Stimulated activated CD4-positive, alpha-beta T cell treated with anti-CD3 and anti-CD28 coated beads, Interleukin-12 subunit alpha, Interleukin-12 subunit beta, amount 100 ng/mL, for 24 hours (primary cell): ENCODE measurements around the gene CXXC5.

Source experiments
- DNase-seq, 2 experiments: peaks; one replicate each; pipeline ENCODE4 v3.0.0-alpha.2; 2020; ENCODE audit warnings: low read depth in 2 of 2

The CXXC5 gene

GRCh38 chr5:139638090-139638735 is 9.9 kb upstream of the CXXC5 start:
- no peak for DNase-seq

GRCh38 chr5:139638736-139639618 is 9.2 kb upstream of the CXXC5 start:
- no peak for DNase-seq

GRCh38 chr5:139639619-139640380 is 8.3 kb upstream of the CXXC5 start:
- DNase-seq = no peak

- DNase-seq = no peak
Measured at GRCh38 chr5:139640421-139641115, 7.6 kb upstream of the CXXC5 start.

GRCh38 chr5:139641116-139642080 is 6.8 kb upstream of the CXXC5 start:
- no peak for DNase-seq

GRCh38 chr5:139642213-139642612 is 5.9 kb upstream of the CXXC5 start:
- DNase-seq = no peak

- no peak for DNase-seq
Measured at GRCh38 chr5:139642891-139643871, 5.0 kb upstream of the CXXC5 start.

- no peak for DNase-seq
Measured at GRCh38 chr5:139644001-139644456, 4.1 kb upstream of the CXXC5 start.

- no peak for DNase-seq
Measured at GRCh38 chr5:139644646-139645429, 3.3 kb upstream of the CXXC5 start.

- DNase-seq = no peak
Measured at GRCh38 chr5:139645430-139645871, 2.7 kb upstream of the CXXC5 start.

- DNase-seq = no peak
Measured at GRCh38 chr5:139646111-139646510, 2.0 kb upstream of the CXXC5 start.

- DNase-seq = no peak
Measured at GRCh38 chr5:139646912-139647505, 1.1 kb upstream of the CXXC5 start.

GRCh38 chr5:139647506-139648204 is 494 bp upstream of the CXXC5 start:
- DNase-seq = no peak

- DNase-seq = no peak
Measured at GRCh38 chr5:139649082-139649991, 1.2 kb downstream of the CXXC5 start.

- DNase-seq = no peak
Measured at GRCh38 chr5:139650031-139650688, 2.0 kb downstream of the CXXC5 start.

- DNase-seq = no peak
Measured at GRCh38 chr5:139650689-139651042, 2.5 kb downstream of the CXXC5 start.
